Mesenchymal stem cell (in vitro differentiated cells and primary cell): Measurements from ENCODE around the gene CKAP2L.

Source experiments
- DNase-seq: peaks from one replicate; pipeline ENCODE4 v3.0.0-alpha.2; 2013
- H2AFZ ChIP-seq: one replicate; pipeline ENCODE4 v1.6.1; 2013; ENCODE audit warnings: low read depth, mild to moderate bottlenecking, control low read depth, inconsistent platforms, low read length, moderate library complexity
- H2AK5ac ChIP-seq: 2 replicates; pipeline ENCODE4 v1.6.1; 2013; ENCODE audit warnings: low read length, moderate library complexity, mild to moderate bottlenecking, inconsistent platforms; ENCODE audit not compliant: severe bottlenecking
- H2BK120ac ChIP-seq: one replicate; pipeline ENCODE4 v1.6.1; 2013; ENCODE audit warnings: low read depth, mild to moderate bottlenecking, inconsistent platforms, low read length, moderate library complexity
- H2BK12ac ChIP-seq, 2 experiments: one replicate each; pipeline ENCODE4 v1.6.1; 2013; ENCODE audit warnings: inconsistent platforms in 2 of 2, low read length in 2 of 2, mild to moderate bottlenecking in 2 of 2, moderate library complexity in 2 of 2, control low read depth in 1 of 2
- H2BK15ac ChIP-seq: one replicate; pipeline ENCODE4 v1.6.1; 2013; ENCODE audit warnings: mild to moderate bottlenecking, low read depth, inconsistent platforms; ENCODE audit not compliant: poor library complexity, severe bottlenecking
- H2BK5ac ChIP-seq: 2 replicates; pipeline ENCODE4 v1.6.1; 2013; ENCODE audit warnings: low read depth, mild to moderate bottlenecking, low read length, control low read depth, inconsistent platforms; ENCODE audit not compliant: poor library complexity, severe bottlenecking
- H3K14ac ChIP-seq, 2 experiments: one replicate each; pipeline ENCODE4 v1.6.1; 2013; ENCODE audit warnings: inconsistent platforms in 2 of 2, low read length in 2 of 2, control low read depth in 1 of 2, mild to moderate bottlenecking in 1 of 2, moderate library complexity in 1 of 2
- H3K18ac ChIP-seq, 2 experiments: one replicate each; pipeline ENCODE4 v1.6.1; 2013; ENCODE audit warnings: inconsistent platforms in 2 of 2, low read length in 2 of 2, control low read depth in 1 of 2, low read depth in 1 of 2, mild to moderate bottlenecking in 1 of 2
- H3K23ac ChIP-seq, 2 experiments: one replicate each; pipeline ENCODE4 v1.6.1; 2013; ENCODE audit warnings: inconsistent platforms in 2 of 2, low read length in 2 of 2, mild to moderate bottlenecking in 2 of 2, moderate library complexity in 2 of 2, control low read depth in 1 of 2
- H3K27ac ChIP-seq: 2 replicates; pipeline ENCODE4 v1.5.1; 2013; ENCODE audit warnings: mild to moderate bottlenecking, moderate library complexity, low read length, control low read depth, inconsistent platforms; ENCODE audit not compliant: poor library complexity, severe bottlenecking
- H3K27me3 ChIP-seq, 2 experiments: 2 replicates each; pipeline versions ENCODE4 v1.6.1 to v1.7.0; 2013; ENCODE audit warnings: low read length in 2 of 2, mild to moderate bottlenecking in 2 of 2, moderate library complexity in 2 of 2, control low read depth in 1 of 2, inconsistent platforms in 1 of 2; ENCODE audit not compliant: control insufficient read depth in 1 of 2, insufficient read depth in 1 of 2
- H3K36me3 ChIP-seq, 2 experiments: 2 replicates each; pipeline versions ENCODE4 v1.6.1 to v1.7.0; 2013; ENCODE audit warnings: low read length in 2 of 2, control low read depth in 1 of 2, inconsistent platforms in 1 of 2, low read depth in 1 of 2, mild to moderate bottlenecking in 1 of 2; ENCODE audit not compliant: insufficient read depth in 2 of 2, control insufficient read depth in 1 of 2
- H3K4ac ChIP-seq, 2 experiments: one replicate each; pipeline ENCODE4 v1.6.1; 2013; ENCODE audit warnings: inconsistent platforms in 2 of 2, low read length in 2 of 2, mild to moderate bottlenecking in 2 of 2, moderate library complexity in 2 of 2, control low read depth in 1 of 2, low read depth in 1 of 2
- H3K4me1 ChIP-seq: 2 replicates; pipeline ENCODE4 v1.6.1; 2013; ENCODE audit warnings: low read depth, low read length, control low read depth; ENCODE audit not compliant: control insufficient read depth, insufficient read depth
- H3K4me2 ChIP-seq: 2 replicates; pipeline ENCODE4 v1.6.1; 2013; ENCODE audit warnings: low read length, mild to moderate bottlenecking, inconsistent platforms; ENCODE audit not compliant: poor library complexity, severe bottlenecking
- H3K4me3 ChIP-seq, 2 experiments: 2 replicates each; pipeline versions ENCODE4 v1.5.1 to v1.7.0; 2013; ENCODE audit warnings: low read length in 2 of 2, mild to moderate bottlenecking in 2 of 2, control low read depth in 1 of 2, low read depth in 1 of 2; ENCODE audit not compliant: insufficient read depth in 1 of 2
- H3K79me1 ChIP-seq: replicated peaks from 2 replicates; pipeline ENCODE4 v1.6.1; 2013; ENCODE audit warnings: mild to moderate bottlenecking, control low read depth, low read length, inconsistent platforms; ENCODE audit not compliant: poor library complexity, severe bottlenecking
- H3K9ac ChIP-seq: 2 replicates; pipeline ENCODE4 v1.7.0; 2013; ENCODE audit warnings: mild to moderate bottlenecking, low read length, moderate library complexity
- H3K9me3 ChIP-seq: 2 replicates; pipeline ENCODE4 v1.7.0; 2013; ENCODE audit warnings: mild to moderate bottlenecking, low read length; ENCODE audit not compliant: control insufficient read depth
- H4K8ac ChIP-seq: one replicate; pipeline ENCODE4 v1.6.1; 2013; ENCODE audit warnings: inconsistent platforms, mild to moderate bottlenecking, low read length, moderate library complexity
- H4K91ac ChIP-seq: one replicate; pipeline ENCODE4 v1.6.1; 2013; ENCODE audit warnings: mild to moderate bottlenecking, low read length, inconsistent platforms
- WGBS: methylation state at CpG from one replicate; pipeline ENCODE4 v1.1.7; 2013; ENCODE audit warnings: mixed read lengths; 5-methylcytosine and 5-hydroxymethylcytosine counted together

Gene CKAP2L

DNA sequence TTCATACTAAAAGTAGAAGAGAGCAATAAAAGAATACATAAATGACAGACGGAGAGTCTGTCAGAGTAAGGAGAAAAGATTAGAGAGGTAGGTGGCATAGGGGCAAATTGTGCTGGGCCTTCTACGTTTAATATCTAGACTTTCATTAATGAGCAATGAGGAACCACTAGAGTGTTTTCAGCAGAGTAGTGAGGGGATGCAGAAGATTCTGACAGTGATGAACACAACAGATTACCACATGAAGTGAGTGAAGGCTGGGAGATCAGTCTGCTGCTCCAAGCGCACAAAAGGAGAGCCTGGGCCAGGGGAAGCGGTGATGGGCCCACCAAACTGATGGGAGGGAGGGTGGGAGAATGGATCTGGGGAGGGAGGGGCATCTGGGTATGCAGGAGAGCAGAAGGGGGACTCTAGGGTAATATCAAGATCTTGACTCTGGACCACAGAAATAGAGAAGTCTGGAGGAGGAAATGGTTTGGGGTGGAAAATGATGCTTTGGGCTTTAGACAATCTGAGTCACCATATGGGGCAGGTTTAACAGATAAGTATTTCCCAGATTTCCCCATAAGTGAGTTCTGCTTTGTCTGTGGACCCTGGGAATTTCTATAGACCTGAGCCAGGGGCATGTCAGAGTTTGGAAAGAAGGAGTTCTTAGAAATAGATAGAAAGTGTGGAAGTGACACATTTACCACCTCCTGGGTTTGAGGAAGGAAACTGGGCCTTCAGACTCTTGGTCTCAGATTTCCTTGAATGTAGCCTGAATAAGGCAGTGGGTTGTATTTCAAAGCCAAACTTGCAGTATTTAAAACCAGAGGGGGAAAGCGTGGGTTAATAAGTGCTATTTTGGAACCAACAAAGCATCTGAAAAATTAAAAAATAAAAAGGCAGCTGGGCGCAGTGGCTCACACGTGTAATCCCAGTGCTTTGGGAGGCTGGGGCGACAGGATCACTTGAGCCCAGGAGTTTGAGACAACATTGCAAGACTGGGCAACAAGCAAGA lies 34.9 kb upstream of the CKAP2L start:
- Histone ChIP-seq H2BK15ac (no peak overlapping the region), H3K27me3 (no peaks in the 10 kb centered on the region), H3K9me3 (peaks cover 3% of the 10 kb centered on the region), H3K4me2 (no peak overlapping the region), H3K4me1 (no peaks in the 10 kb centered on the region), H4K8ac (no peak overlapping the region), H2BK5ac (no peak overlapping the region), H3K79me1 (no peaks in the 10 kb centered on the region), H3K4ac (no peak overlapping the region), H2AK5ac (no peak overlapping the region), H3K4me3 (no peak overlapping the region), H4K91ac (no peak overlapping the region), H3K18ac (no peak overlapping the region), H2BK12ac (no peak overlapping the region), H2AFZ (no peak overlapping the region), H2BK120ac (no peak overlapping the region), H3K14ac (no peak overlapping the region), H3K36me3 (no peaks in the 10 kb centered on the region), H3K9ac (no peak overlapping the region), H3K23ac (no peak overlapping the region), H3K27ac (no peak overlapping the region)
- peak; percentile 52 for DNase-seq
- WGBS, result 90% methylated on average over 8 of the region's 8 CpGs

DNA sequence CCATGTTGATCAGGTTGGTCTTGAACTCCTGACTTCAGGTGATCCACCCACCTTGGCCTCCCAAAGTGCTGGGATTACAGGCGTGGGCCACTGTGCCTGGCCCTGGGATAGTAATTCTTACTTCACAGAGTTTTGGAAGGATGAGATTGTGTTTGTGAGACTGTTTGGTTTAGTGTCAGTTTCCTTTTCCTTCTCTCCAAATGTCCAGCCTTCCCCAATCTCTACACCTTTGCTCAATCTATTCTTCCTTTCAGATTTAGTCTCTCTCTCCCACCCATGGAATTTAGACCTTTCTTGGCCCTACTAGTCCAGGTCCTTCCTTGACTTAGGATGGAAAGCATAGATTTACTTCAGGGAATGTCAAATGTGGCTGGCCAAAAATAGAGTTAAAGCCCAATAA lies 32.1 kb upstream of the CKAP2L start:
- Histone ChIP-seq H3K18ac (no peak overlapping the region), H3K27me3 (no peaks in the 10 kb centered on the region), H3K9me3 (peaks cover 3% of the 10 kb centered on the region), H2AK5ac (no peak overlapping the region), H2AFZ (no peak overlapping the region), H2BK12ac (no peak overlapping the region), H2BK5ac (no peak overlapping the region), H3K4ac (no peak overlapping the region), H4K91ac (no peak overlapping the region), H2BK120ac (no peak overlapping the region), H2BK15ac (no peak overlapping the region), H3K4me3 (no peak overlapping the region), H3K36me3 (no peaks in the 10 kb centered on the region), H3K23ac (no peak overlapping the region), H3K79me1 (no peaks in the 10 kb centered on the region), H4K8ac (no peak overlapping the region), H3K4me2 (no peak overlapping the region), H3K4me1 (no peaks in the 10 kb centered on the region), H3K27ac (no peak overlapping the region), H3K9ac (no peak overlapping the region), H3K14ac (no peak overlapping the region)
- no CpG with 5 or more reads among the region's 1 CpG for WGBS
- no peak for DNase-seq

- Histone ChIP-seq H3K18ac (no peak overlapping the region), H3K36me3 (no peaks in the 10 kb centered on the region), H3K4me3 (no peak overlapping the region), H3K23ac (no peak overlapping the region), H2BK120ac (no peak overlapping the region), H2BK12ac (peak overlapping the region; percentile 1 to 4), H3K79me1 (no peaks in the 10 kb centered on the region), H3K9ac (no peak overlapping the region), H2BK15ac (no peak overlapping the region), H4K8ac (no peak overlapping the region), H3K9me3 (peaks cover 3% of the 10 kb centered on the region), H3K27me3 (no peaks in the 10 kb centered on the region), H3K27ac (no peak overlapping the region), H3K4me1 (no peaks in the 10 kb centered on the region), H3K4ac (no peak overlapping the region), H4K91ac (peak overlapping the region; percentile 64), H3K4me2 (no peak overlapping the region), H3K14ac (no peak overlapping the region), H2AFZ (no peak overlapping the region), H2AK5ac (no peak overlapping the region), H2BK5ac (no peak overlapping the region)
- 81% methylated on average over 1 of the region's 1 CpG for WGBS
- no peak for DNase-seq
These were observed 31.4 kb upstream of the CKAP2L start for GRCh38 chr2:112795774-112796173.

DNA sequence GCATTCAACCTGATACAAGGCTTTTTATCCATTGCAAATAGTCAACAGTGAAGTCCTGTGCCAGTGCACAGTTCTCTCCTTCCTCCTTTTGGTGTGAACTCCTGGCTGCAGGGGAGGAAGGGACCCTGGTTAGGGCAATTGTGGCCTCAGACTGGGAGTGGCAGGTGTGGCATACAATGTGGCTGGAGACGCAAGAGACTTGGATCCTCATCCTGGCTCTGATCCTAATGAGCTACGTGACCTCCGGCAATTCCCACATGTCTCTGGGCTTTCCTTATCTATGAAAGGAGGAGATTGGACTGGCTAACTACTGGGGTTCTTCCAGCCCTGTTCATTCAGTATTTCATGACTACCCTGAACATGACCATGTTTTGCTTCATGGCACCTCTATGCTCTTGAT lies 30.4 kb upstream of the CKAP2L start:
- H2BK120ac ChIP-seq, result peak overlapping the region; percentile 2
- no peak overlapping the region for H3K9ac ChIP-seq
- H2BK12ac ChIP-seq, result peak overlapping the region in 1 of 2 experiments; percentile 67
- no peak overlapping the region for H4K91ac ChIP-seq
- no peaks in the 10 kb centered on the region for H3K4me1 ChIP-seq
- no peak overlapping the region for H3K23ac ChIP-seq
- no peak overlapping the region for H3K14ac ChIP-seq
- H2AK5ac ChIP-seq, result no peak overlapping the region
- H3K18ac ChIP-seq, result no peak overlapping the region
- H2BK15ac ChIP-seq, result no peak overlapping the region
- H4K8ac ChIP-seq, result no peak overlapping the region
- H2BK5ac ChIP-seq, result no peak overlapping the region
- WGBS, result 96% methylated on average over 3 of the region's 3 CpGs
- peaks cover 3% of the 10 kb centered on the region for H3K9me3 ChIP-seq
- no peaks in the 10 kb centered on the region for H3K36me3 ChIP-seq
- no peaks in the 10 kb centered on the region for H3K79me1 ChIP-seq
- H2AFZ ChIP-seq, result peak overlapping the region; percentile 66
- no peaks in the 10 kb centered on the region for H3K27me3 ChIP-seq
- no peak overlapping the region for H3K4me2 ChIP-seq
- H3K4me3 ChIP-seq, result no peak overlapping the region
- no peak for DNase-seq
- H3K27ac ChIP-seq, result no peak overlapping the region
- H3K4ac ChIP-seq, result peak overlapping the region in 1 of 2 experiments; percentile 10
